ENCODE measurements around the gene AP3M1.

The AP3M1 gene

DNA sequence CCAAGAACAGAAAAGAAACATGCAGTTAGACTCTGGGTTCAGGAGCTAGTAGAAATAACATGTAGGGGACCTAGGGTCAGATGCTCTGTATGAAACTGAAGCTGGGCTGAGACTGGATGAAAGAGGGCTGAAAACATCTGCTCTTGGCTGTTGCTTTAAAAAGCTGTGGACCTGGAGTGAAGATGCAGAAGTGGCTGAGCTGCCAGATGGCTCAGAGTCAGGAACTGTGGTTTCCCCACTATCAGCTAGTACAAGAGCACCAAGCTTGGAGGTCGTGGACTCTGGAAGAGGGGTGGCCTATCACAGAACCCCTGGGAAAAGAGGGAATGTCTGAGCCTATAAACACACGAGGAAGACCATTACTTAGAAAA is 6.3 kb upstream of the AP3M1 start:
- Histone ChIP-seq H3K27ac (ENCODE audit: extremely low read depth, low read depth, low read length) (no peak overlapping the region), H3K9me3 (ENCODE audit: control insufficient read depth, insufficient read depth, low read depth, low read length) (no peaks in the 10 kb centered on the region), H3K4me1 (ENCODE audit: control insufficient read depth, insufficient read depth, low read length) (peaks cover 2% of the 10 kb centered on the region; the same call in 1 of the 2 replicates), H3K36me3 (ENCODE audit: control insufficient read depth in 2 of 2, insufficient read depth in 1 of 2, low read length in 2 of 2) (no peaks in the 10 kb centered on the region; a peak in 1 of 3 replicates), H3K4me3 (ENCODE audit: low read depth, low read length) (no peak overlapping the region)
- POLR2A ChIA-PET, result interaction anchor here (1.9 kb wide), 1 partner anchor 20 kb away, joined by 7 read pairs; no protein-coding TSS in a partner anchor
- TF ChIP-seq ZNF837 (tag by site-specific recombination; IDR thresholded peaks at IDR 0.05) (no peak), YY2 (tag by site-specific recombination; IDR thresholded peaks at IDR 0.05) (no peak), ZNF701 (tag by site-specific recombination; IDR thresholded peaks at IDR 0.05) (no peak), ZNF175 (tag by site-specific recombination; IDR thresholded peaks at IDR 0.05) (no peak), ZNF114 (tag by site-specific recombination; IDR thresholded peaks at IDR 0.05) (no peak), ZNF510 (tag by site-specific recombination; IDR thresholded peaks at IDR 0.05; ENCODE audit: insufficient replicate concordance) (no peak), ZNF747 (tag by site-specific recombination; IDR thresholded peaks at IDR 0.05) (no peak), KLF16 (tag by site-specific recombination; IDR thresholded peaks at IDR 0.05) (no peak), ZNF133 (tag by site-specific recombination; IDR thresholded peaks at IDR 0.05) (no peak), ZNF248 (tag by site-specific recombination; IDR thresholded peaks at IDR 0.05) (no peak), SP2 (tag by site-specific recombination; IDR thresholded peaks at IDR 0.05) (no peak), ZIC2 (tag by site-specific recombination; IDR thresholded peaks at IDR 0.05) (no peak)
- TF ChIP-seq, protein P1, sequence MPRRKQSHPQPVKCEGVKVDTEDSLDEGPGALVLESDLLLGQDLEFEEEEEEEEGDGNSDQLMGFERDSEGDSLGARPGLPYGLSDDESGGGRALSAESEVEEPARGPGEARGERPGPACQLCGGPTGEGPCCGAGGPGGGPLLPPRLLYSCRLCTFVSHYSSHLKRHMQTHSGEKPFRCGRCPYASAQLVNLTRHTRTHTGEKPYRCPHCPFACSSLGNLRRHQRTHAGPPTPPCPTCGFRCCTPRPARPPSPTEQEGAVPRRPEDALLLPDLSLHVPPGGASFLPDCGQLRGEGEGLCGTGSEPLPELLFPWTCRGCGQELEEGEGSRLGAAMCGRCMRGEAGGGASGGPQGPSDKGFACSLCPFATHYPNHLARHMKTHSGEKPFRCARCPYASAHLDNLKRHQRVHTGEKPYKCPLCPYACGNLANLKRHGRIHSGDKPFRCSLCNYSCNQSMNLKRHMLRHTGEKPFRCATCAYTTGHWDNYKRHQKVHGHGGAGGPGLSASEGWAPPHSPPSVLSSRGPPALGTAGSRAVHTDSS (tag by site-specific recombination; IDR thresholded peaks at IDR 0.05), result no peak
- TF ChIP-seq, protein P2, sequence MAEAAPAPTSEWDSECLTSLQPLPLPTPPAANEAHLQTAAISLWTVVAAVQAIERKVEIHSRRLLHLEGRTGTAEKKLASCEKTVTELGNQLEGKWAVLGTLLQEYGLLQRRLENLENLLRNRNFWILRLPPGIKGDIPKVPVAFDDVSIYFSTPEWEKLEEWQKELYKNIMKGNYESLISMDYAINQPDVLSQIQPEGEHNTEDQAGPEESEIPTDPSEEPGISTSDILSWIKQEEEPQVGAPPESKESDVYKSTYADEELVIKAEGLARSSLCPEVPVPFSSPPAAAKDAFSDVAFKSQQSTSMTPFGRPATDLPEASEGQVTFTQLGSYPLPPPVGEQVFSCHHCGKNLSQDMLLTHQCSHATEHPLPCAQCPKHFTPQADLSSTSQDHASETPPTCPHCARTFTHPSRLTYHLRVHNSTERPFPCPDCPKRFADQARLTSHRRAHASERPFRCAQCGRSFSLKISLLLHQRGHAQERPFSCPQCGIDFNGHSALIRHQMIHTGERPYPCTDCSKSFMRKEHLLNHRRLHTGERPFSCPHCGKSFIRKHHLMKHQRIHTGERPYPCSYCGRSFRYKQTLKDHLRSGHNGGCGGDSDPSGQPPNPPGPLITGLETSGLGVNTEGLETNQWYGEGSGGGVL (tag by site-specific recombination; IDR thresholded peaks at IDR 0.05), result no peak
- CTCF ChIA-PET, result interaction anchor here (3.0 kb wide), 1 partner anchor 57 kb away, joined by 11 read pairs; no protein-coding TSS in a partner anchor

GRCh38 chr10:74153676-74154075 is 3.0 kb upstream of the AP3M1 start:
- POLR2A ChIA-PET, result no interaction called here
- CTCF ChIA-PET, result interaction anchor here (1.1 to 1.5 kb wide), 2 partner anchors 57 to 61 kb away, joined by 3 read pairs; no protein-coding TSS in a partner anchor
- Histone ChIP-seq H3K36me3 (ENCODE audit: control insufficient read depth in 2 of 2, insufficient read depth in 1 of 2, low read length in 2 of 2) (peaks cover 0 to 3% of the 10 kb centered on the region in 2 experiments; a peak in 1 of 3 replicates), H3K4me3 (ENCODE audit: low read depth, low read length) (no peak overlapping the region), H3K4me1 (ENCODE audit: control insufficient read depth, insufficient read depth, low read length) (peaks cover 8% of the 10 kb centered on the region; the same call in 1 of the 2 replicates), H3K9me3 (ENCODE audit: control insufficient read depth, insufficient read depth, low read depth, low read length) (no peaks in the 10 kb centered on the region), H3K27ac (ENCODE audit: extremely low read depth, low read depth, low read length) (no peak overlapping the region)
- TF ChIP-seq ZNF777 (tag by site-specific recombination; IDR thresholded peaks at IDR 0.05; ENCODE audit: borderline replicate concordance), result no peak
- TF ChIP-seq, protein P3, sequence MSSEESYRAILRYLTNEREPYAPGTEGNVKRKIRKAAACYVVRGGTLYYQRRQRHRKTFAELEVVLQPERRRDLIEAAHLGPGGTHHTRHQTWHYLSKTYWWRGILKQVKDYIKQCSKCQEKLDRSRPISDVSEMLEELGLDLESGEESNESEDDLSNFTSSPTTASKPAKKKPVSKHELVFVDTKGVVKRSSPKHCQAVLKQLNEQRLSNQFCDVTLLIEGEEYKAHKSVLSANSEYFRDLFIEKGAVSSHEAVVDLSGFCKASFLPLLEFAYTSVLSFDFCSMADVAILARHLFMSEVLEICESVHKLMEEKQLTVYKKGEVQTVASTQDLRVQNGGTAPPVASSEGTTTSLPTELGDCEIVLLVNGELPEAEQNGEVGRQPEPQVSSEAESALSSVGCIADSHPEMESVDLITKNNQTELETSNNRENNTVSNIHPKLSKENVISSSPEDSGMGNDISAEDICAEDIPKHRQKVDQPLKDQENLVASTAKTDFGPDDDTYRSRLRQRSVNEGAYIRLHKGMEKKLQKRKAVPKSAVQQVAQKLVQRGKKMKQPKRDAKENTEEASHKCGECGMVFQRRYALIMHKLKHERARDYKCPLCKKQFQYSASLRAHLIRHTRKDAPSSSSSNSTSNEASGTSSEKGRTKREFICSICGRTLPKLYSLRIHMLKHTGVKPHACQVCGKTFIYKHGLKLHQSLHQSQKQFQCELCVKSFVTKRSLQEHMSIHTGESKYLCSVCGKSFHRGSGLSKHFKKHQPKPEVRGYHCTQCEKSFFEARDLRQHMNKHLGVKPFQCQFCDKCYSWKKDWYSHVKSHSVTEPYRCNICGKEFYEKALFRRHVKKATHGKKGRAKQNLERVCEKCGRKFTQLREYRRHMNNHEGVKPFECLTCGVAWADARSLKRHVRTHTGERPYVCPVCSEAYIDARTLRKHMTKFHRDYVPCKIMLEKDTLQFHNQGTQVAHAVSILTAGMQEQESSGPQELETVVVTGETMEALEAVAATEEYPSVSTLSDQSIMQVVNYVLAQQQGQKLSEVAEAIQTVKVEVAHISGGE (tag by site-specific recombination; conservative IDR thresholded peaks at IDR 0.05; ENCODE audit: low read depth), result no peak
- no peak for TF ChIP-seq ZNF792 (tag by site-specific recombination; IDR thresholded peaks at IDR 0.05)
- TF ChIP-seq ZNF549 (tag by site-specific recombination; IDR thresholded peaks at IDR 0.05), result no peak
